Measurements from ENCODE around the gene AJAP1. TPM values are rescaled to one million over a fixed set of nuclear protein-coding genes. Genes with fewer than 3 reads are reported as not detected.
"Not testable (repeated sequence)": the region's sequence is repeated elsewhere in the genome, so short reads cannot be mapped to it uniquely, and the experiment has no call there.

AJAP1 gene, protein sequence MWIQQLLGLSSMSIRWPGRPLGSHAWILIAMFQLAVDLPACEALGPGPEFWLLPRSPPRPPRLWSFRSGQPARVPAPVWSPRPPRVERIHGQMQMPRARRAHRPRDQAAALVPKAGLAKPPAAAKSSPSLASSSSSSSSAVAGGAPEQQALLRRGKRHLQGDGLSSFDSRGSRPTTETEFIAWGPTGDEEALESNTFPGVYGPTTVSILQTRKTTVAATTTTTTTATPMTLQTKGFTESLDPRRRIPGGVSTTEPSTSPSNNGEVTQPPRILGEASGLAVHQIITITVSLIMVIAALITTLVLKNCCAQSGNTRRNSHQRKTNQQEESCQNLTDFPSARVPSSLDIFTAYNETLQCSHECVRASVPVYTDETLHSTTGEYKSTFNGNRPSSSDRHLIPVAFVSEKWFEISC
- 1 to 10 TPM in 2 of 3 donors, under 1 TPM in 1; 0.90 to 1.7 (median 1.2) TPM for polyA plus RNA-seq (ENCODE audit: insufficient read length in 3 of 3)

DNA sequence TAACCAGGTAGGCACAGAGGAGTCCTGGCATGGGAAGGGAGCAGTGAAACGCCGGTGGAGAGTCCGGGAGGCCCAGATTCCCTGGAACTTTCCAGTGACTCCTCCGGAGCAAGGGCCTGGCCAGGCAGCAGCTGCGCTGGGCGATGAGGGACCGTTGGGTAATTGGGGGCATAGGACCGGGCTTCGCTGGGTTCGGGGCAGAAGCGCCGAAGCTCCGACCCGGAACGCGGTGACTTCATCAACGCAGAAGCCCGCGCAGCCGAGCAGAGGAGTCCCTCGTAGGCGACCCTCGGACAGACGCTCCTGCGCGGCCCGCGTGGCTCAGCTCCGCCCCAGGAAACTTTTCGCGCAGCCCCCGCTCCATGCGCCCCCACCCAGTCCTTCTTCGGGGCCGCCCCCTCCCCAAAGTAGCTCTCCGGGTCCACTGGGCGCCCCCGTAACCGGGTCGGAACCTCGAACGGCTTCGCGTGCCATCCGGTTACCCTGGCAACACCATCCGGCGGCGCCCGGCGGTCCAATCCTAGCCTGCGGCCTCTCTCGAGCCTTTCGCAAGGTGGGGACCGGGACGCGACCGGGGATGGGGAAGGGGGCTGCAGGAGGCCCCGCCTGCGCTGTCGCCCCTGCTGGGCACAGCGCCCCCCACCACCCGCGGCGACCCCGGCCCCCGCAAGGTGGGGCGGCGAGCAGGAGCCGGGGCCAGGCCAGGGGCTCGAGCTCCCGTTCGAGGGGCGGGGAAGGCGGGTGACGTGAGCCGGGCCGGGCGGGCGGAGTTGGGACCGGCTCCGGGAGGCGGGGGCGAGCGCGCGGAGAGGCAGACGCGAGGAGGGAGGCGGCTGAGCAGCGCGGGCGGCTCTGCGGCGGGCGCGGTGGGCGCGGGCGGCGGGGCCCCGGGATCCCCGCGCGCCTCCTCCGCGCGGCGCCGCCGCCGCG, at the start of gene AJAP1:
Gene AJAP1, plus strand, starts transcription at position 814 of the 930 bp plus-strand sequence. CDS start 817 bp downstream, outside the sequence.
- no peak for DNase-seq (ENCODE audit: low read depth in 3 of 3, low spot score in 2 of 3)

DNA sequence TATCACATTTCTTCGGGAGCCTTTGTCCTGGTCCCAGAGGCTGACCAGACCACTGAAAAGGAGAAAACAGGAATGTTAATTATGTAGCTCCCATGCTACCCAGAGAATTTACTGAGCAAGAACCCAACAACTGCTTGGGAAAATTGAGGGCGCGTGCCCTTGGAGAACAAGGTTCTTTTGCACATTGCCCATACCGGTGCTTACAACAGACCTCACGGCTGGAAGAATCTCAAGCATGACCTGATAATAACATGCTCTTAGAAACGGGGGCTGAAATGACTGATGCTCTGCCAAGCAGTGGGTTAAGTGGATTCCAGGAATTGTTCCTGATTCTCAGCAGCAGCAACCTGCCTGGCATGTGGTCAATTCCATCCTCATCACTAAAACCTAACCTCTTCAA, 49.3 kb upstream of the AJAP1 start:
- no peak for DNase-seq (ENCODE audit: low read depth in 3 of 3, low spot score in 2 of 3)

DNA sequence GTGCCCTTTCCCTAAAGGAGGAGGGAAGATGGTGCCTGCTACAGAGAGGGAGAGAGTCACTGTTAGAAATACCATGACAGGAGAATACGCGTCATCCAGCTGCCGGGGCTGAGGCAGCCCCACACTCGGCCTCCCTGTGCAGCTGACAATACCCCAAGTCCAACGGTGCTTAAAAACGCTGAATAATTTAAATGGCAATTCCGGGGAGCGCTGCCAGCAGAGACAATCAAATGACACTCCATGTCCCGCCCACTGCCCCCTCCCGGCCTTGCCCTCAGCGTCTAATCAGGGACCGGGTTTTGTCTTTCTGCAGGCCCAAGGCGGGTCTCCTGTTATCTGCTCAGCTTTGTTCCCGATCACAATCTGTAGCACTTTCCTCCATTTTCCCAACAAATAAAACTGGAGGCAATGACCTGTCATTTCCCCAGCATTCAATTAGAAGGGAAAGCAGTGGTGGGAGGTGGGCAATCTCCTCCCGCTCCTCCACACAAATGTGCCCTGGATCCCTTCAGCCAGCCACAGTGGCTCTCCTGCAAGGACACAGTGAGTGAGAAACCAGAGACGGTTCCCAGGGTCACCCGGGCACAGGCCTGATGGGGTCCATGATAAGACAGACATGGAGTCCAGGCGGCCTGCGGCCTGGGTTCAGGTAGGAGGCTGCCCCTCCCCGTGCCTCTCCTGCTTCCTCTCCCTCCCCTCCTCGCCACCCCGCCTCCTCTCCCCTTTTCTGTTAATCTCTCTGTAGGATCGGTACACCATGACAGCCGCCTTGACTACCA, 42.7 kb upstream of the AJAP1 start:
- DNase-seq (ENCODE audit: low read depth in 3 of 3, low spot score in 2 of 3), result no peak

DNA sequence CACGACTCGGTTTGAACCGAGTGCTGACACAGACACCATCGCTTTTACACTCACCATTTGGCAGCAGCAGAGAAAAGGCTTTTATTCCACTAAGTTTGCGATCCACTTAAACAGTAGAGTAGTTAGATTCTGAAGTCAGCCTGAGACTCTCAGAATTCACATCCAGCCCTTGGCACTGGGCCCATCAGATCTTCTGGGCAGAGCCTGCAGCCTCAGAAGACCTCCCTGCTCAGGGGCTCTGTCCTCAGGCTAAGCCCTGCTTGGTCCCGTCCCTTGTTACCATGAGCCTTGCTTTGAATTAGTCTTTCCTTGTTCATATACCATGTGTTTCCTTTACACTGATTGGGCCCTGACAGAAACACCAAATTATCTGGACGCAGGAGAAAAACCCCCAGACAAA, 41.4 kb upstream of the AJAP1 start:
- DNase-seq (ENCODE audit: low read depth in 3 of 3, low spot score in 2 of 3), result no peak

DNA sequence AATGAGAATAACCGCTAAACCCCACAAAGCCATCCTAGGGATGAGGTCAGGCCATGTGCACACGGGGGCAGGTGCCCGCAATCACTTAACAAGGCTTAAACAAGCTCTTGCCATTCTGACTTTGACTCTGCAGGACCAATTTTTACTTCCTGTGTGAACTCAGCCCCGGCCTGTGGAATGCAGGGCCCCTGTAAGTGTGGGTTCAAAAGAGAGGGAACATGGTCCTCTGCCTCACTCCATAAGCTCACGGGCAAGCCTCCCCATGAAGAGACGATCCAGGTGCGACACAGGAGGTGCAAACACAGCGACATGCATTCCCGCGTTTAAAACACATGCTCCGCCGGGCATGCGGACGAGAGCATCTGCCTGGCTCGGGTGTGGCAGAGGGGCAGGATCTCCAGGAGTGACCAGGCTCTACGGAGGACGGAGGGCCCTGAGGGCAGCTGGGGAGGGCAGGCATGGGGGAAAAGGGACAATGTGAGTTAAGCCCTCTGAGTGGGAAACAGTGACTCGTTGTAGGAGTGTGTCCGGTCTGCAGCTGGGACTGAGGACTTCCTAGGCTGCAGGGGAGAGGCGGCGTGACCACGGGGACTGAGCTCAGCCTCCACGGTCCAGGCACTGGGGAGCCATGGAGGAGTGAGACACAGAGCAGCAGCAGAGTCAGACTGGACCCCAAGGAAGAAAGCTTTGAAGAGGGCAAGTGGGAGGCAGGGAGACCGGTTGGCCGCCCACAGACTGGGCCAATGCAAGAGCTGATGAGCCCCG, 40.6 kb upstream of the AJAP1 start:
- no peak for DNase-seq (ENCODE audit: low read depth in 3 of 3, low spot score in 2 of 3)

DNA sequence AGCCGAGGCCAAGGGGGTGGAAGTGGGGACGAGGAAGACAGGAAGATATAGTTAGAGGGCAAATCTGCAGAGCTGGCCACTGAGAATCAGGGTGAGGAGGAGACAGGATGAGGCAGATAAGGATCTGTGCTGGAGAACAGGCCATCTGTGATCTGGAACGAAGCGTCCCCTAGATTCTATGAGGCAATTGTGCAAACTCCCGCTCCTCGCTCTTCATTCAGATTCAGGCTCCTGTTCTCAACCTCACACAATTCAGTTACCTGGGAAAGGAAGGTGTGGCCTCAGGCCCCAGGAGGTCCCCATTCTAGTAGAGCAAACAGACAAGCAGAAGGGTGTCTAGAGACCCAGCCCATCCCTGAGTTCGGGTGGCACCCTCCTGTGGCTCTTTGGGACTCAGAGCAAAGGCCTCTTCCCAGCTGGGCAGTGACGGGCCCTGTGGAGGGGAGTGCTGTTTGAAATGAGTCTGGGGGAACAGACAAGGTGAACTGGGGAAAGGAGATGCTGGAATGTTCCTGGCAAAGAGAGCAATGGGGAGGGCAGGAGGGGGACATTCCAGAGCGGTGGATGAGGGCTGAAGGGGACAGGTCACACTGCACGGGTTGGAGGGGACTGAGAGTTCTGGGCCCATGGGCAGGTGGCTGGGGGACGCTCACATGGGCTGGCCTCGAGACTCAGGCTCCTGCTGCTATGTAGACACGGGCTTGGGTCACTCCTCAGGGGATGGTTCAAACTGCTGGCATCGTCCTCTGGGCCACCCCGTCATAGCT, 39.9 kb upstream of the AJAP1 start:
- no peak for DNase-seq (ENCODE audit: low read depth in 3 of 3, low spot score in 2 of 3)

DNA sequence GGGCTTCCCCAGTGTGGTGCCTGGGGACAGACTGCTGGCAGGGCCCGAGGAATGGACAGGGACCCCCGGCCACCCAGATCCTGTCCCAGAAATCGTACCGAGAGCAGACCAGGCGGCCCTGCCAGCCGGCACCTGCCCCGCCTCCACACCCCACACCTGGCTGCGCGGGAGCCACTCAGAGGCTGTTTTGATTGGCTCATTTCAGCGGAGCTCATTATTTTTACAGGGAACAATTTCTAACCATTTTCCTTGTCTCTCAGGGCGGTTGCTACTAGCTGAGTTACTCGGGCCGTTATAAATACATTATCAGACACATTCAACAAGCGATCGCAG, 39.3 kb upstream of the AJAP1 start:
- DNase-seq (ENCODE audit: low read depth in 3 of 3, low spot score in 2 of 3), result no peak

DNA sequence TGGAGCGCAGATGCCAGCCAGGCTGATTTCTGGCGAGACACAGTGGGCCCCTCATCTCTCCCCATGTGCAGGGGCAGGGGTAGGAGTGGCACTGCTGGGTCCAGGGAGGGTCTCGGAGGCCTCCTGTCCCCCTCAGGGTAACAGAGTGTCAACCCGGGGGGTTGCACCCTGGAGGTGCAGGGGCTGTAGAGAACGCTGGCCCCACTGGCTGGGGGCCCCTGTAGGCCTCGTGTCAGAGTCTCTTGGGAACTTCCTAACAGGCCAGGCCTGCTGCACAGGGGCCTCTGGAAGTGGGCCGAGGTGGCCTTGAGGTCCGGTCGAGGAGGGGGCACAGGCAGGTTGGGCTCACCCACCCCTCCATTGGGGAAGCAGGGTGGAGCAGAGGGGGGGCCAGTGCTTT, 38.9 kb upstream of the AJAP1 start:
- no peak for DNase-seq (ENCODE audit: low read depth in 3 of 3, low spot score in 2 of 3)

DNA sequence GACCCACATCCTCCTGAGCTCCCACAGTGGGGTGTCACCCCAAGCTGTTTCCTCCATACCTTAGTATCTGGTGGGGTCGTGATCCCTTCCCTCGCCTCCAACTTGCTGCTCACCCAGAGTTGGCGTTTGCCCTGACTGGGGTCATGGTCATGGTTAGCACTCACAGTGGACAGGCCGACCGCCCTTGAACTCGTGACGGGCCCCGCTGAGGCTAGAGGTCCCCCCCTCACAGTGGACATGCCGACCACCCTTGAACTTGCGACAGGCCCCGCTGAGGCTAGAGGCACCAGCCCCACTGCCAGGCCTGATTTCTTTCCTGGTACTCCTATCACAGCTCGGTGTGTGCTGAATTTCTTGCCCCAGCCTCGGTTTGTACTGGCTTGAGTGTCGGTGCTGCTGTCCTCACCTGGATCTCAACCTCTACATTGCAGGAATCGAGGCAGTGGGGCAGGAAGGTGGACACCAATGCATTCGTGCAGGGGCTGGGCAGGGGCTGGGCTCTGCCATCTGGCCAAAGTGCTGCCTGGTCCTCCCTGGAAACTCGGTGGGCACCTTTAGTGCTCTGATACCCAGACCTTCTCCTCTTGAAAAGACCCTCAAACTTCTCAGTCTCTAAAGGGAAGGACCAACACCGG, 37.5 kb upstream of the AJAP1 start:
- no peak for DNase-seq (ENCODE audit: low read depth in 3 of 3, low spot score in 2 of 3)

DNA sequence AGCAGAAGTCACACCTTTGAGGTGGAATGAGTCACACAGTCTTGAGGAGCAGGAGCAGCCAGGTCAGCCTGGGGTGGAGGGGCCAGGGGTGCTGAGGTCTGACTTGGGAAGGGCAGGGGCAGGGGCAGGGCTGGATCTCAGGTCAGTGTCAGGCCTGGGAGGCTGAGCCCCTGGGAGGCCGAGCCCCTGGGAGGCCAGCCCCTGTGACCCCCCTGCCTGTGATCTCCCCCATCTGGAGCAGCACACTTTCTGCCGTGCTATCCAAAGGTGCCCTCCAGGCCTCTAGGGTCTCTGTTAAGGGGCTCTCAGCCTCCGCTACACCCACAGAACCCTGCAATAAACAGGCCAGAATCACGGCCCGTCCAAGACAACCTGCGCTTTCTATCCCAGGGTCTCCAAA, 36.9 kb upstream of the AJAP1 start:
- DNase-seq (ENCODE audit: low read depth in 3 of 3, low spot score in 2 of 3), result no peak

DNA sequence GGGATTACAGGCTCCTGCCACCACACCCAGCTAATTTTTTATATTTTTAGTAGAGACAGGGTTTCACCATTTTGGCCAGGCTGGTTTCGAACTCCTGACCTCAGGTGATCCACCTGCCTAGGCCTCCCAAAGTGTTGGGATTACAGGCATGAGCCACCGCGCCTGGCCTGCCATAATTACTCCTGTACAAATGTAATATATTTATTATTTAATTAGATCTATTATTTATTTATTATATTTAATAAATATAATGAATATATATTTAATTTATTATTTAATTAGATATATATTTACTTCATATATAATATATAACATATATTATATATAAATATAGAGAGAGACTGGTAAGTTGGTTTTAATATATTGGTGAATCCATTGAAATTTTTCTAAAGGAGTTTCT, 35.6 kb upstream of the AJAP1 start:
- not testable (repeated sequence) for DNase-seq (ENCODE audit: low read depth in 3 of 3, low spot score in 2 of 3)

DNA sequence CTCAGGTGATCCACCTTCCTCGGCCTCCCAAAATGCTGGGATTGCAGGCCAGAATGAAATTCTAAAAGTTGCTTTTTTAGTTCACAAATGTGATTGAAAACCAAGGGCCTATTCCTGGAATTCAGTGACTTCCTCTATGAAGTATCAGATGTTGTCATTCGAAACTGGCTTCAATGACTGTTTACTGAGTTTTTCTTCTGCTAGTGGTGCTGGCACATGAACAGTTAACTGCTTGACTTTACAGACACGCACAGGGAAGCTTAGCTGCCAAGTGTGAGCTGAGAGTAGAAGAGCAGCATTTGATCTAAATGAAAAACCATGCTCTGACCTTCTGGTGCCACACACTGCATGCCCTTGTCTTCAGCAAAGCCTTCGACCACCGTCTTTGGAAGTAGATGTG, 32.8 kb upstream of the AJAP1 start:
- no peak for DNase-seq (ENCODE audit: low read depth in 3 of 3, low spot score in 2 of 3)

DNA sequence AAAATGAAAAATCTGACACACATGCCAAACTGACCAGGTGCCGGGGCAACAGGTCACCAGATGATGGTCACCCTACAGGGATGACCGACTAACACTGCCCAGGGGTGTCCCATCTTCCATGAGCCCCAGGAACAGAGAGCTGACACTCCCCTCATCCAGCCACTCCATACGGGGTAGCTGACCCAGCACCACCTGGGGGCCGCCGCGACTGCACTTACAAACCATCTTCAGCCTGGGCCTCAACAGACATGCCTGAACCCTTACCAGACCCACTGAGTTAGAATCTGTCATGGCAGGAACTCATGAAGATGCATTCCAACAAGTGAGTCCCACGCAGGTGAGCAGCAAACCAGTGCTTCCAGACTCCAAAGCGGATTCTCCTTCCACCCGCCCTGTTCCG, 31.6 kb upstream of the AJAP1 start:
- no peak for DNase-seq (ENCODE audit: low read depth in 3 of 3, low spot score in 2 of 3)

DNA sequence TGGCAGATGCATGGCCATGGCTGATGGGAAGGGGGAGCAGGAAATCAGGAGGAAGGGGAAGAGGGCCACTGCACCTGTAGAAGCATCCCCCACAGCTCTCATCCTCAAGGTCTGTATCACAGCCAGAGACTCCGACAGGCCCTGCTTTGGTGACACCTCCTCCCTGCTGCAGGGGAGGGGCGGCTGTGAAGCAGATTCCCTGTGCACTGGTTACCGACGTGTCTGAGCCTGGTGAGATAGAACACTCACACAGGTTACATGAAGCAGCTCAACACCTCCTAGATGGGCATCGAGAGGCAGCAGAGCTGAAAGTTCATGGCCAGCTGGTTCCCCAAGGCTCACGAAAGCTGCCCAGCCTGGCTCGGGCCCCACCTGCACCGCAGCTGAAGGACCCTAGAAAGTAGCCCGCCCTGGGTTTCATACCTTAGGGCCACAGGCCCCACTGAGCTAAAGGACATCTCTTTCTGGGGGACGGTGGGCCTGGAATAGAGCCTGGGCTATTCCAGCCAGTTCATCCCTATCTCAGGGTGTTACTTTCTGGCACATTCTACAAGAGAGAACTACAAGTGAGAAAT, 30.2 kb upstream of the AJAP1 start:
- DNase-seq (ENCODE audit: low read depth in 3 of 3, low spot score in 2 of 3), result no peak

DNA sequence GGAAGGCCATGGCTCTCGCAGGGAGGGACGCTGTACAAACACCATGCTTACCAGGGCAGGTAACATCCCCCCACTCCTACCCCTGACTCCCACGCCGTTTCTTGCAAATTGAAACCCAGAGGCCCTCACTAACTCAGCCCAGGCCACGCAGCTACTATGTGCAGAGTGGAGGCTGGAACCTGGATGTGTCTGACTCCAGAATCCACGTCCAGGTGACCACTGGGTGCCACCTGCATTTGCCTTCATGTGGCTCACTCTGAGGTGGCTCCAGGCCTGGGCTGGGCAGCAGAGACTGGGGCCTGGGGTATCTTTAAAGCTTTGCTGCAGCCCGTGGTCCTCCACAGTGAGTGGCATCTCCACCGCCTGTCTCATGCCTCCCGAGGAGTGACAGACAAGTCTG, 29.6 kb upstream of the AJAP1 start:
- DNase-seq (ENCODE audit: low read depth in 3 of 3, low spot score in 2 of 3), result no peak

DNA sequence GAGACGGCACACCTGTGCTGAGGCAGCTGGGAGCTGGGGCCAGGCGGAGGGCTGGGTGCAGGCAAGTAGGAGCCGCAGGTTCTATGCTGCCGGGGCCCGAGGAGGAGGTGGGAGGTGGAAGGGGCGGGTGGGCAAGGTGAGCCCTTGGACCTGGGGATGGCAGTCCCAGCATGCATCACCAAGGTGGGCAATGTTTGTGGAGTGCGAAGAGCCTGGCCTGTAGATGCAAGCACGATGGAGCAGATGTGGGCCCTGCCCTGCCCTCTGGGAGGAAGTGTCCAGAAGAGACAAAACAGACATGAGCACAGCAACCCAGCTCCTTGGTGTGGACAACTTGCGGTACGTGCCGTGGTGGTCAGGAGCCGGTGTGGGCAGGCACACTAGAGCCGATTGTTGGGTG, 28.3 kb upstream of the AJAP1 start:
- DNase-seq (ENCODE audit: low read depth in 3 of 3, low spot score in 2 of 3), result no peak

DNA sequence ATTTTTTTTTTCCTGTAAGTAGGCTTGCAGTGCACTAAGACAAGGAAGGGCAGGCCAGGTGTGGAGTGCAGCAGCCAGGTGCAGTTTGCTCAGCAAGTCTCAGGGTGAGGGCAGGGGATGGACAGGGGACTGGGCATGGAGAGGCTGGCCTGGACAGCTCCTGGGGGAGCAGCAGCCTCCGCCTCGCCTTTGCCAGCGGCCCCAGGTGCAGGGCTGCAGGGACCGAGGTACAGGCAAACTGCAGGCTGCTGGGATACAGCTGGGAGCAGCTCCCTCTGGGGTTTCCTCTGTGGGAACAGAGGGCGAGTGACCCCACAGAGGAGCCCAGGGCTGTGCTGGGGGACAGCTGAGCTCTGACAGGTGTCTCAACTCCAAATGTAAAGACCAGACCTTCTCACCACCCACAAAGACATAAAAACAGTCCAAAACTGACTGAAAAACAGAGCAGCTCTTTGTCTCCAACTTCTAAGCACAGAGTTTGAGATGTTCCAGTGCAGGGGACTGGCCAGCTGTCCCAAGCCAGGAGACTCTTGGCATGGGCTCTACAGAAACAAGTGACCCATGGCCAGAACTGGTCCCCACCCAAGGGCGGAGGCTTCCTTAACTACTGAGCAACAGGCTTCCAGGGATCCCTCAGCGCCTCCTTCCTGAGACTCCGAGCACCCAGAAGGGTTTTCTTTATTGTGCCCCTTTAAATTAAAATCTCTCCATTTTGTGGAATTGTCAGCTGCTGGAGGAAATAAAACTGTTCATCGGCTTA, 27.7 kb upstream of the AJAP1 start:
- DNase-seq (ENCODE audit: low read depth in 3 of 3, low spot score in 2 of 3), result no peak

DNA sequence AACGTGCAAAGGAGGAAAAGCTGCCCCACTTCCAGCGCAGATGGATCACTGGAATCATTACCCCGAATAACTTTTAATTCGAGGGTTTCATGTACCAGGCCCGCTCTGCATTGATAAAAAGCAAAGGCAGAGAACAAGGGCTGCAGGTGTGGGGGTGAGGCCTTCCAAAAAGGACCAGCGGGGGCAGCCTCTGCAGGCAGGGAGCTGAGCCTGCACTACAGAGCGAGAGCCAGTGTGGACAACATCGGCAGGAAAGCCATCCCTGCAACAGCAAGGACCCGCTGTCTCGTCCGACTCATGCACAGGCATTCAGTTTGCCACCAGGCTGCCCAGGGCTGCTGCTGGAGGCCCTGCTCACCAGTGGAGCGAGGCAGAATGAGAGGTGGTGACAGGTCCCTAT, 27.1 kb upstream of the AJAP1 start:
- DNase-seq (ENCODE audit: low read depth in 3 of 3, low spot score in 2 of 3), result no peak
